SW480 (cell line): ENCODE data around the gene FLT1.

Experiments used
- DNase-seq: peaks from one replicate; pipeline ENCODE4 v3.0.0-alpha.2; 2016; ENCODE audit warnings: low spot score

FLT1 gene, protein sequence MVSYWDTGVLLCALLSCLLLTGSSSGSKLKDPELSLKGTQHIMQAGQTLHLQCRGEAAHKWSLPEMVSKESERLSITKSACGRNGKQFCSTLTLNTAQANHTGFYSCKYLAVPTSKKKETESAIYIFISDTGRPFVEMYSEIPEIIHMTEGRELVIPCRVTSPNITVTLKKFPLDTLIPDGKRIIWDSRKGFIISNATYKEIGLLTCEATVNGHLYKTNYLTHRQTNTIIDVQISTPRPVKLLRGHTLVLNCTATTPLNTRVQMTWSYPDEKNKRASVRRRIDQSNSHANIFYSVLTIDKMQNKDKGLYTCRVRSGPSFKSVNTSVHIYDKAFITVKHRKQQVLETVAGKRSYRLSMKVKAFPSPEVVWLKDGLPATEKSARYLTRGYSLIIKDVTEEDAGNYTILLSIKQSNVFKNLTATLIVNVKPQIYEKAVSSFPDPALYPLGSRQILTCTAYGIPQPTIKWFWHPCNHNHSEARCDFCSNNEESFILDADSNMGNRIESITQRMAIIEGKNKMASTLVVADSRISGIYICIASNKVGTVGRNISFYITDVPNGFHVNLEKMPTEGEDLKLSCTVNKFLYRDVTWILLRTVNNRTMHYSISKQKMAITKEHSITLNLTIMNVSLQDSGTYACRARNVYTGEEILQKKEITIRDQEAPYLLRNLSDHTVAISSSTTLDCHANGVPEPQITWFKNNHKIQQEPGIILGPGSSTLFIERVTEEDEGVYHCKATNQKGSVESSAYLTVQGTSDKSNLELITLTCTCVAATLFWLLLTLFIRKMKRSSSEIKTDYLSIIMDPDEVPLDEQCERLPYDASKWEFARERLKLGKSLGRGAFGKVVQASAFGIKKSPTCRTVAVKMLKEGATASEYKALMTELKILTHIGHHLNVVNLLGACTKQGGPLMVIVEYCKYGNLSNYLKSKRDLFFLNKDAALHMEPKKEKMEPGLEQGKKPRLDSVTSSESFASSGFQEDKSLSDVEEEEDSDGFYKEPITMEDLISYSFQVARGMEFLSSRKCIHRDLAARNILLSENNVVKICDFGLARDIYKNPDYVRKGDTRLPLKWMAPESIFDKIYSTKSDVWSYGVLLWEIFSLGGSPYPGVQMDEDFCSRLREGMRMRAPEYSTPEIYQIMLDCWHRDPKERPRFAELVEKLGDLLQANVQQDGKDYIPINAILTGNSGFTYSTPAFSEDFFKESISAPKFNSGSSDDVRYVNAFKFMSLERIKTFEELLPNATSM (N-terminal part only)

GRCh38 chr13:28494778-28495537 is at the start of gene FLT1:
Gene FLT1, minus strand, starts transcription at chr13:28495128. Its CDS starts 285 bp downstream, at chr13:28494843.
- DNase-seq = peak; percentile 14

DNA sequence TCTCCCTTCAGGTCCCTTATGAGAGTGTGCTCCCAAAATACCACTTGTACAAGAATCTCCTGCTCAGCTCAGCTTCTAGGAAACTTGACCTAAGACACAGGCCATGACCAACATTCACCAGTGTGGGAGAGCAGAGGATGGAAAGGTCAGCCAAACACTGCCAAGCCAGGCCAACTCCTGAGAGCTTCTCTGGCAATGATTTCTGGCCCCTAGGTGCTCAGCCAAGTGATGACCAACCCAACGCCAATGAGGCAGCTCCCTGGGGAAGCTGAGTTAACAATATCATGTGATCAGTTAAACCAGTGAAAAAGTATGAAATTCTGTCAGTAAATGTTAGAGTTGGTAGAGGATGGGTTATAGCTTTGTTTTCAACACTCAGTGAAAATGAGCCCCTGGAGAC is 49.1 kb upstream of the FLT1 start:
- DNase-seq = no peak

GRCh38 chr13:28542804-28543203 is 47.9 kb upstream of the FLT1 start:
- no peak for DNase-seq

DNA sequence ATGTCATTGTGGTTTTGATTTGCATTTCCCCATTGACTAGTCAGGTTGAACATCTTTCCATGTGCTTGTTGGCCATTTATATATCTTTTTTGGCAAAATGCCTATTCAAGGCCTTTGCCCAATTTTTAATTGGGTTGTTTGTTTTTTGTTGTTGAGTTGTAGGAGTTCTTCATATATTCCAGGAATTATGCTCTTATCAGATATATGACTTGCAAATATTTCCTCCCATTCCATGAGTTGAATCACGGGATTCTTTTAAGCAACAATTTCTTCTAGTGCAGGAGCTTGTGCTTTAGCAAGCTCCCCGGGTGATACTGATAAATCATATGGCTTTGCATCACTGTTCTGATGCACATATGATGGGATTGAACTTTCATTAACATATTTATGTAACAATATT is 47.0 kb upstream of the FLT1 start:
- DNase-seq = no peak

DNA sequence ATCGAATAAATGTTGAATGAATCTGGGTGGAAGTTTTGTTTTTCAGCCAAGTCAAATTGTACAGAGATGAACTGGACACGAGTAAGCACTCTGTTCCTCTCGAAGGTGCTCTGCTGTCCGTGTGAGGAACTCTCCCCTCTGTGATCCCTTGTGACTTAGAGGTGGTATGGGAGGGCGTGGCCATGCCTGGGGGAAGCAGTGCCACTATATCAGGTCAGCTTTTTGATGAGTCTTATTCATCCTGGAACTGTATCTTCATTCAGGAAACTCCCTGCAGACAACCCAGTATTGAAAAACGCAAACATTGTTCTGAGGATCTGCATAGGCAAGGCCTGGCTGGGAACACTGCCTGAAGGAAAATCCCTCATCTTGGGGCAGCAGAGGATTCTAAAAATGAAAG is 45.7 kb upstream of the FLT1 start:
- no peak for DNase-seq

- DNase-seq = no peak
Observed at GRCh38 chr13:28539625-28540286, 44.8 kb upstream of the FLT1 start.

- DNase-seq = no peak
Observed at GRCh38 chr13:28538932-28539331, 44.0 kb upstream of the FLT1 start.

DNA sequence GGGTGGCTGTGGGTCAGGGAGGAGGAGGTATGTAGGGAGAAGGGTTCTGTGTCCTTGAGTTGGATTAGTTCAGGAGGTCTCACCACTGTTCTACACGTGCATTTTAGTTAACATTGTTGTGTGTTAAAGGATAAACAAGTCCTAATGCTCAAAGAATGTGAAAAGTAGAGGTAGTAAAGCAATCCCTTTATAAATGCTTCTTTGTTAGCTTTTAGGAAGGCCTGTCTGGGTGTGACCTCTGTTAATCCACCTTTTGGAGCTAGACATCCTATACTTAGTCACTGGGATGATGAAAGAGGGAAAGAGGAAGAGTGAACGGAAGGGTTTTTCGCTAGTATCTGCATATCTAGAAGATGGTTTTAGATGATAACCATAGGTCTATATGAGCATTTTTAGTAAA is 42.2 kb upstream of the FLT1 start:
- DNase-seq = peak; percentile 51

DNA sequence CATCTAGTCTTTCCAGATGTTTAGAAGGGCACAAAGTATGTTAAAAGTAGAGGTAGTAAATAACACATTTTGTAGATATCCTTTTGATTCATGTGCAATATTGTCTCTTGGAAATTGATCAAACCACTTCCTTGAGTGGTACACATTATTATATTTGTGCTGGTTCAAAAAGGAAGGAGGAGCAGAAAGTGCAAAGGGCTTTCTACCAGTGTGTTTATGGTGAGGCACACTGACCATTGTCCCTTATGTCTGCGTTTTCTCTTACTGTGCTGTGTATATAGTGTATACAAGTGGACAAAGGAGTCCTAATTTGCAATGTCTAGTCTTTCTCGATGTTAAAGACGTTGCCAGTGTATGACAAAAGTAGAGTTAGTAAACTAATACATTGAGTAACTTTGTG is 41.4 kb upstream of the FLT1 start:
- no peak for DNase-seq

DNA sequence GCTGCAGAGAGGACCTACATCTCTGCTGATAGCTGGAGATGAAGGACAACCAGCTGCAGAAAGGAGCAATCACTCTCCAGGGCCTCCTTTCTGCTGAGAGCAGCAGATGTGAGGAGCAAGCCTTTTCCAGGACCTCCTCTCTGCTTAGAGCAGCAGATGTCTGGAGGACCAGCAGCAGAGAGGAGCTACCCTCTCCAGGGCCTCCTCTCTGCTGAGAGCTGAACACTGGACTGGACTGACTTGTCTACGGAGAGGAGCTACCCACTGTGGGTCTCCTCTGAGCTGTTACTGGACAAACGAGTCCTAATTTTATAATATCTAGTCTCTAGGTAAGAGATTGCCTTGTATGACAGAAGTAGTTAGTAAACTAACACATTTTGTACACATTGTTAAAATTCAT is 40.8 kb upstream of the FLT1 start:
- no peak for DNase-seq

DNA sequence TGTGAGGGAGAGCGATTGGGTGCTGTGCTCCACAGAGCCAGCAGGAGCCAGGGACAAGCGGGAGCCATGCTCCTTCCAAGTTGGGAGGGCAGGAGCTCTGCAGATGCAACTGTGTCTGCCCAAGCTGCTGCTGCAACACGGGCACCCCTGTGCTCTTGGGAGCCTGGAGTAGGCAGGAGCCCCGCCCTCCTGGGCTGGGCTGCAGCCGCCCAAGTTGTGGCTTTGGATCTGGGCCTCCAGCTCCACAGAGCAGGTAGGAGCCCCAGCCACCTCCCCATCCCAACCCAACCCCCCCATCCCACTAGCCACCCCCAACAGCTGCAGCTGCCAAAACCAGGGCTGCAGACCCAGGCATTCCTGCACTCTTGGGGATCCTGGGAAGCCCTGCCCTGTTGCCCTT is 39.9 kb upstream of the FLT1 start:
- no peak for DNase-seq

DNA sequence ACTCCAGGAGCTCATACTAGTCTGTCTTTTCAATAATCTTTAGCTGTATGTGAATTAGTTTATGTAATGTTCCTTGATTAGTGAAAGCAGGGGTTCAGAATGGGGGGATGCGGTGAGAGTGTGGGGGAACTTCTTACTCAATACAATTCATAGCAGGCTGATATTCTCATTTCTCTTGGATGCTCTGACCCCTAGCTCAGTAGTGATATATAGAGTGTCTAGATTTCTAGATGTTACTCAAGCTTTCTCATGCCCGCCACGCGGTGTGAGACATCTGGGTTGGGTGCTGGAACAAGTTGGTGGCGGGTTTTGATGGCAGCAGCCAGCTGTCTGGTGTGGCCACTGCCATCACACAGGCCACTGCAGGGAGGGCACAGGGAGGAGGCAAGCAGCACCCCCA is 39.3 kb upstream of the FLT1 start:
- no peak for DNase-seq

- DNase-seq = no peak
Observed at GRCh38 chr13:28533441-28534166, 38.7 kb upstream of the FLT1 start.

- DNase-seq = no peak
Observed at GRCh38 chr13:28533125-28533436, 38.2 kb upstream of the FLT1 start.

GRCh38 chr13:28532388-28533124 is 37.6 kb upstream of the FLT1 start:
- DNase-seq = no peak

- no peak for DNase-seq
Observed at GRCh38 chr13:28531845-28532387, 37.0 kb upstream of the FLT1 start.

GRCh38 chr13:28531077-28531844 is 36.3 kb upstream of the FLT1 start:
- DNase-seq = peak; percentile 37

DNA sequence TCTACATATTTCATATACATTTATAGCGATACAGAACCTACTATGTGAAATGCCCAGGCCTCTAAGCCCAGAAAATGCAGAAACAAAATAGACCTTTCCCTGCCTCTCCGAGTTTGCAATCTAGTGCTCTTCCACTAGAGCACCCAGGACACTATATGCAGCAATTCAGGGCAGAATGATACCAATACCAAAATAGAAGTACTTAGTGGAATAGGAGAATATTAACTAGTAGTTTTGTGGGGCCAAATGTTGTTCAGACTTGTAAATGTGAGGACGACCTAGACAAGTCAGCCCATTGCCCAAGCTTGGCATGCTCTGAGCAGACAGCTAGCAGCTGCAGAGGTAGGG is 35.8 kb upstream of the FLT1 start:
- DNase-seq = peak; percentile 50

- DNase-seq = no peak
Observed at GRCh38 chr13:28529836-28530235, 34.9 kb upstream of the FLT1 start.
